ENCODE measurements around the gene DPYD.
A peak's percentile ranks its signal among the peaks of the same experiment; 100 is the strongest.

Gene DPYD

DNA sequence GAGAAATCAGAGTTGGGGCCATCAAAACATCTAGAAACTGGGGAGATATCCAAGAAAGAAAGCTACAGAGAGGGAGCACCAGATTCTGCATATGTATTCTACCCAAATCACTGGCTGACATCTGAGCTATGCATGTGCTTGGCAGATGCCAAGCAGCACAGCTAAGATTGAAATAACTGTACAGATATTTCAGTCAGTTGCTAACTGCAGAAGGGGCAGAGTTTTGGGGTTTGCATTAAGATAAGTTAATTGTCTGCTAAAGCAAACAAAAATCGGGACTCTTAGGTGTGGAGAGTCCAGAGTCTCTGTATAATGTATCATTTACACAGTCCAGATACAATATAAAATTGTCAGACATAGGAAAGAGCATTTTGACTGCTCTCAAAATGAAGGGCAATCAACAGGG, 762.1 kb downstream of the DPYD start:
- no peak for DNase-seq (ENCODE audit: low read depth)
- no peak overlapping the region for H3K4me3 ChIP-seq (ENCODE audit: control insufficient read depth, low read depth, low read length)
- TF ChIP-seq, protein P1, sequence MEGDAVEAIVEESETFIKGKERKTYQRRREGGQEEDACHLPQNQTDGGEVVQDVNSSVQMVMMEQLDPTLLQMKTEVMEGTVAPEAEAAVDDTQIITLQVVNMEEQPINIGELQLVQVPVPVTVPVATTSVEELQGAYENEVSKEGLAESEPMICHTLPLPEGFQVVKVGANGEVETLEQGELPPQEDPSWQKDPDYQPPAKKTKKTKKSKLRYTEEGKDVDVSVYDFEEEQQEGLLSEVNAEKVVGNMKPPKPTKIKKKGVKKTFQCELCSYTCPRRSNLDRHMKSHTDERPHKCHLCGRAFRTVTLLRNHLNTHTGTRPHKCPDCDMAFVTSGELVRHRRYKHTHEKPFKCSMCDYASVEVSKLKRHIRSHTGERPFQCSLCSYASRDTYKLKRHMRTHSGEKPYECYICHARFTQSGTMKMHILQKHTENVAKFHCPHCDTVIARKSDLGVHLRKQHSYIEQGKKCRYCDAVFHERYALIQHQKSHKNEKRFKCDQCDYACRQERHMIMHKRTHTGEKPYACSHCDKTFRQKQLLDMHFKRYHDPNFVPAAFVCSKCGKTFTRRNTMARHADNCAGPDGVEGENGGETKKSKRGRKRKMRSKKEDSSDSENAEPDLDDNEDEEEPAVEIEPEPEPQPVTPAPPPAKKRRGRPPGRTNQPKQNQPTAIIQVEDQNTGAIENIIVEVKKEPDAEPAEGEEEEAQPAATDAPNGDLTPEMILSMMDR (conservative IDR thresholded peaks at IDR 0.05; ENCODE audit: control insufficient read depth, insufficient read depth, low read depth, low read length), result no peak

DNA sequence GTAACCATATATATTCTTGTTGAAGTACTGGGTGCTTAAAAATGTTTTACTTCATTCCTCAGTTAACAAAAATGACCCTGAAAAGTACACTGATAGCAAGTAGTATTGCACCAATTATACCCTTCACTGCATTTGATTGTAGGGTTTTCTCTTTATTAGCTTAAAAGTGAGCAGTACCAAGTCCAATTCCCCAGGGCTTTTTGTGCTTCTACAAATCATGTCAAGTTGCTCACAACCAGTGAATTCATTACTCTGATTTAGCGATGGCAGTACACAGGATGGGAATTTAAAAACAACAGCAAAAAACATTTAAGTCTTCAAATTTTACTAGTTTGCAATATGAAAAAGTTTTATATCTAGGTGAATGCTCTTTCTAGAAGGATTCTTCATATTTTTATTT, 762.8 kb downstream of the DPYD start:
- TF ChIP-seq, protein P1 (conservative IDR thresholded peaks at IDR 0.05; ENCODE audit: control insufficient read depth, insufficient read depth, low read depth, low read length), result no peak
- no peak overlapping the region for H3K4me3 ChIP-seq (ENCODE audit: control insufficient read depth, low read depth, low read length)
- no peak for DNase-seq (ENCODE audit: low read depth)

DNA sequence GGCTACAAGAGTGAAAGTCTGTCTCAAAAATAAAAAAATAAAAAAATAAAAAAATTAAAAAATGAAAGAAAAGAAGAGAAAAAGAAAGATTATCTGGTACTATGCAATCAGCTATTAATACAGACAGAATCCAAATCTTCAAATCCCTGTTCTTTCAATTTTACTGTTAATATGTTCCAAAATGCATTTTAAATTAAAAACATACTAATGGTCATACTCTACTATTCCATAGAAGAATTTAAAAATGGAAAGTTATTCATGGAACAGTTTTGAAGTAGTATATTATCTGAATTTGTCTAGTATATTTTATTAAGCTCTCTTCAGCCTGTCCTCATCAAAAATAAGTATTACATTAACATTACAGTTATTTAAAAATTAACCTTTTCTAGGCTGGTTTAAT, 769.2 kb downstream of the DPYD start:
- no peak for DNase-seq (ENCODE audit: low read depth)
- TF ChIP-seq, protein P1 (conservative IDR thresholded peaks at IDR 0.05; ENCODE audit: control insufficient read depth, insufficient read depth, low read depth, low read length), result no peak

DNA sequence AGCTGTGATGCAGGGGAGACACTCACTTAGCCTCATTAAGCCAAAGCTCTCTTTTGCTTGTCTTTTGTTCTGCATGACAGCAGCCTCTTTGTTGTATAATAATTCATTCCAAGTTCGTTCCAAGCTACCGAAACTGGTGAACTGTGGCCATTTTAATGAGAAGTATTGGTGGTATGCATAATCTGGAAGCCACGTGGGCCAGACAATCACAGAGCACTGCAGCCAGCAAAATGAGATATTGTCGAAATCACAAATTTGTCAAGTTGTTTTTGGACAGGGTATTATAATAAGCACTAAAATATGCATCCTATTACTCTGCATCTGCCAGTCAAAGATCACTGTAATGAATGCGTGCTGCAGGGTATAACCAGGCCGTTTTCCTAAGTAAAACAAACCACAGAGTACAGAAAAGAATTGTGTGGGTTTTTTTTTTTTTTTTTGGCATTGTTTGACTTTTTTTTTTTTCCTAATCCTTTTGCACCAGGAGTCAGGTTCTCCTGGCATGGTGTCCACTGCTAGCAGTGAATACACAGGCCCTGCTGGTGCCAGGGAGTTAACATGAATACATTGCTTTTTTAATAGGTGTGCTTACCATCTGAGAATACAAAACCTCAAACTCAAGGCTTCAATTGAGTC, 775.4 kb downstream of the DPYD start:
- peak; percentile 87 for DNase-seq (ENCODE audit: low read depth)
- H3K4me3 ChIP-seq (ENCODE audit: control insufficient read depth, low read depth, low read length), result no peak overlapping the region
- TF ChIP-seq, protein P1 (conservative IDR thresholded peaks at IDR 0.05; ENCODE audit: control insufficient read depth, insufficient read depth, low read depth, low read length), result no peak

More for the DNA sequence above, 769.2 kb downstream of the DPYD start:
- H3K4me3 ChIP-seq (ENCODE audit: control insufficient read depth, low read depth, low read length), result no peak overlapping the region

DNA sequence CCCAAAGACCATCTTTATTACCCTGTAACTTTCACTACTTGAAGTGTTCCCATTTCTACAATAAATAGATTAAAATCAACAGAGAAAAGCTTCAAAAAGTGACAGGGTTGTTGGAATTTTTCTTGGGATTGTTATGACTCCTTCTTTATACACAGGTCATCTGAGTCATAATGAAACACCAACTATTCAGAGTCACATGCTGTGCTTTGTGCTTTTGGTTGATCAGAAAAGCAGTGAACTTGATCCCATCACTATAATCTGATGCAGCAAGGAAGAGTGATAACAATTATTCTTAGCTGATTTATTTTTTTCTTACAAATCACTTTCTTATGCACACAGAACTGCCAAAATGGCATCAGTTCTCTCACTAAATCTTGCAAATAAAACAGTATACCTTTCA, 776.3 kb downstream of the DPYD start:
- no peak overlapping the region for H3K4me3 ChIP-seq (ENCODE audit: control insufficient read depth, low read depth, low read length)
- TF ChIP-seq, protein P1 (conservative IDR thresholded peaks at IDR 0.05; ENCODE audit: control insufficient read depth, insufficient read depth, low read depth, low read length), result no peak
- DNase-seq (ENCODE audit: low read depth), result peak; percentile 88

DNA sequence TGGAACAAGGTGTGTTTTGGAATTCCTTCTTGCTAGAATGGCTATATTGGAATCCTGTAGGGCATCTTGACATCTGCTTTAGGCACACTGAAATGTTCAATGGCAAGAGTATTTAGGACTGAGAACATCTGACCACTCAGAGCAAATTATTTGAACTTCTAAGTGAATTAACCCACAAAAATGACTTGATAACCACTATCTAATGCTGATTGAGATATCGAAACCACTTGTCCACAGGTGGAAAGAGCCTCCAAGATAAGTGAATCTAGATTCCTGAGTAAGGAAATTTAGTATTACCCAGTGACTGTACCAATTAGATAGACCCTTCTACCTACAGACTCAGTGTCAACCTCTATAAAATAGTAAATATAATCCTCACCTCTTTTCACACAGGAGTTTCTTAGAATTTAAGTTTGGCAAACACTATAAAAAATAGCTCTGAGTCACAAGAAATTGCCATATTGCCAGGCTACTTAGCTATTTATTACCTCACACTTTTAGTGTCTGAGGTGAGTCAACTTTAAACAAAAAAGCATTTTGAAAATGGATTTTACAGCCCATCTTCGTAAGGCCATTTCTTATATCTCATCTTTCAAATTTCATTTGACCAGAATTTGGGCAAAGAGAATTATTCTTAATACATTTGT, 777.5 kb downstream of the DPYD start:
- DNase-seq (ENCODE audit: low read depth), result peak; percentile 65
- TF ChIP-seq, protein P1 (conservative IDR thresholded peaks at IDR 0.05; ENCODE audit: control insufficient read depth, insufficient read depth, low read depth, low read length), result no peak
- H3K4me3 ChIP-seq (ENCODE audit: control insufficient read depth, low read depth, low read length), result no peak overlapping the region

Measured in fibroblast of mammary gland (primary cell).